H9 (cell line): ENCODE data around the gene KDM2A. TPM values are rescaled to one million over a fixed set of nuclear protein-coding genes. Genes with fewer than 3 reads are reported as not detected.

ENCODE experiments used
- DNase-seq: peaks from one replicate; pipeline ENCODE4 v3.0.0-alpha.2; 2017
- H2AFZ ChIP-seq: one replicate; pipeline ENCODE4 v1.6.1; 2013; ENCODE audit warnings: mild to moderate bottlenecking, low read length, control low read depth, moderate library complexity
- H2AK5ac ChIP-seq: 2 replicates; pipeline ENCODE4 v1.6.1; 2013; ENCODE audit warnings: low read length, control low read depth, mixed read lengths; ENCODE audit not compliant: insufficient read length
- H2BK120ac ChIP-seq: one replicate; pipeline ENCODE4 v1.6.1; 2013; ENCODE audit warnings: low read depth, mild to moderate bottlenecking, low read length, control low read depth, inconsistent platforms; ENCODE audit not compliant: poor library complexity, severe bottlenecking
- H2BK12ac ChIP-seq: 2 replicates; pipeline ENCODE4 v1.6.1; 2013; ENCODE audit warnings: low read length, control low read depth, mixed read lengths, low read depth; ENCODE audit not compliant: insufficient read length
- H2BK15ac ChIP-seq: 2 replicates; pipeline ENCODE4 v1.6.1; 2013; ENCODE audit warnings: low read depth, low read length, control low read depth
- H2BK20ac ChIP-seq: one replicate; pipeline ENCODE4 v1.6.1; 2013; ENCODE audit warnings: low read depth, mild to moderate bottlenecking, low read length, control low read depth, inconsistent platforms; ENCODE audit not compliant: poor library complexity, severe bottlenecking
- H2BK5ac ChIP-seq: 2 replicates; pipeline ENCODE4 v1.6.1; 2013; ENCODE audit warnings: low read length, control low read depth, mixed read lengths; ENCODE audit not compliant: insufficient read length
- H3K14ac ChIP-seq: 2 replicates; pipeline ENCODE4 v1.6.1; 2013; ENCODE audit warnings: low read length, control low read depth; ENCODE audit not compliant: insufficient read depth
- H3K18ac ChIP-seq: 2 replicates; pipeline ENCODE4 v1.6.1; 2013; ENCODE audit warnings: low read depth, mild to moderate bottlenecking, mixed read lengths, low read length, control low read depth; ENCODE audit not compliant: insufficient read length
- H3K23ac ChIP-seq: 2 replicates; pipeline ENCODE4 v1.6.1; 2013; ENCODE audit warnings: low read length, control low read depth, mixed read lengths, low read depth; ENCODE audit not compliant: insufficient read length
- H3K23me2 ChIP-seq: 2 replicates; pipeline ENCODE4 v1.6.1; 2013; ENCODE audit warnings: low read depth, mild to moderate bottlenecking, mixed read lengths, low read length, control low read depth; ENCODE audit not compliant: insufficient read length, poor library complexity, severe bottlenecking
- H3K27ac ChIP-seq: 2 replicates; pipeline ENCODE4 v1.5.1; 2013; ENCODE audit warnings: low read length, control low read depth, mixed read lengths, low read depth; ENCODE audit not compliant: insufficient read length
- H3K27me3 ChIP-seq: 2 replicates; pipeline ENCODE4 v1.6.1; 2013; ENCODE audit warnings: low read length, control low read depth, inconsistent platforms; ENCODE audit not compliant: insufficient read depth
- H3K4ac ChIP-seq: 2 replicates; pipeline ENCODE4 v1.6.1; 2013; ENCODE audit warnings: low read depth, mild to moderate bottlenecking, control low read depth, inconsistent platforms, low read length, moderate library complexity
- H3K4me1 ChIP-seq: 2 replicates; pipeline ENCODE4 v1.6.1; 2013; ENCODE audit warnings: low read length, control low read depth, inconsistent platforms; ENCODE audit not compliant: insufficient read depth
- H3K4me2 ChIP-seq: 2 replicates; pipeline ENCODE4 v1.6.1; 2013; ENCODE audit warnings: low read length, control low read depth, mixed read lengths; ENCODE audit not compliant: insufficient read length, insufficient read depth
- H3K56ac ChIP-seq: 2 replicates; pipeline ENCODE4 v1.6.1; 2013; ENCODE audit warnings: low read depth, mild to moderate bottlenecking, mixed read lengths, low read length, control low read depth; ENCODE audit not compliant: insufficient read length
- H3K79me1 ChIP-seq: 2 replicates; pipeline ENCODE4 v1.6.1; 2013; ENCODE audit warnings: low read depth, mild to moderate bottlenecking, moderate library complexity, low read length, control low read depth, inconsistent platforms; ENCODE audit not compliant: insufficient read depth, poor library complexity, severe bottlenecking
- H3K79me2 ChIP-seq: 2 replicates; pipeline ENCODE4 v1.6.1; 2013; ENCODE audit warnings: low read length, control low read depth, inconsistent platforms; ENCODE audit not compliant: insufficient read depth
- H3K9ac ChIP-seq: 2 replicates; pipeline ENCODE4 v1.6.1; 2013; ENCODE audit warnings: low read length, control low read depth, mixed read lengths; ENCODE audit not compliant: insufficient read length; ENCODE audit errors: extremely low read depth
- H3K9me3 ChIP-seq: one replicate; pipeline ENCODE4 v1.6.1; 2013; ENCODE audit warnings: low read depth, low read length, inconsistent platforms; ENCODE audit not compliant: control insufficient read depth
- H3T11ph ChIP-seq: one replicate; pipeline ENCODE4 v1.6.1; 2013; ENCODE audit warnings: mild to moderate bottlenecking, low read length, control low read depth, inconsistent platforms
- H4K20me1 ChIP-seq: one replicate; pipeline ENCODE4 v1.6.1; 2013; ENCODE audit not compliant: control insufficient read depth, insufficient read length, insufficient read depth
- H4K5ac ChIP-seq: 2 replicates; pipeline ENCODE4 v1.6.1; 2013; ENCODE audit warnings: low read depth, mild to moderate bottlenecking, mixed read lengths, low read length, control low read depth; ENCODE audit not compliant: insufficient read length
- H4K8ac ChIP-seq: replicated peaks from 2 replicates; pipeline ENCODE4 v1.6.1; 2013; ENCODE audit warnings: low read length, control low read depth, mixed read lengths, low read depth; ENCODE audit not compliant: insufficient read length
- H4K91ac ChIP-seq: 2 replicates; pipeline ENCODE4 v1.6.1; 2013; ENCODE audit warnings: low read depth, mild to moderate bottlenecking, moderate library complexity, mixed read lengths, low read length, control low read depth; ENCODE audit not compliant: insufficient read length
- H3K27ac Mint-ChIP-seq, 3 experiments: 2 replicates in 2 of 3; 3 replicates in 1 of 3; pipeline ENCODE4 v1.8.0; 2020 to 2021; ENCODE audit warnings: mixed read lengths in 3 of 3, mild to moderate bottlenecking in 1 of 3, moderate library complexity in 1 of 3
- H3K27me3 Mint-ChIP-seq: 2 replicates; pipeline ENCODE4 v1.8.0; 2021; ENCODE audit warnings: low read depth, mild to moderate bottlenecking, moderate library complexity, mixed read lengths
- H3K36me3 Mint-ChIP-seq, 3 experiments: 2 replicates in 2 of 3; 3 replicates in 1 of 3; pipeline ENCODE4 v1.8.0; 2020 to 2021; ENCODE audit warnings: low read depth in 3 of 3, mixed read lengths in 3 of 3; ENCODE audit not compliant: insufficient read depth in 1 of 3
- H3K4me1 Mint-ChIP-seq, 2 experiments: 2 replicates each; pipeline ENCODE4 v1.8.0; 2020; ENCODE audit warnings: mixed read lengths in 2 of 2
- H3K4me3 Mint-ChIP-seq, 2 experiments: 2 replicates in 1 of 2; 3 replicates in 1 of 2; pipeline ENCODE4 v1.8.0; 2020 to 2021; ENCODE audit warnings: mild to moderate bottlenecking in 2 of 2, mixed read lengths in 2 of 2, moderate library complexity in 1 of 2
- H3K9me3 Mint-ChIP-seq, 2 experiments: 2 replicates in 1 of 2; 3 replicates in 1 of 2; pipeline ENCODE4 v1.8.0; 2020; ENCODE audit warnings: mild to moderate bottlenecking in 2 of 2, mixed read lengths in 2 of 2, moderate library complexity in 1 of 2
- CTCF ChIP-seq: fragments of 200-600 bp; sonication (generic); conservative IDR thresholded peaks from 3 replicates; pipeline ENCODE4 v1.8.0; 2021; ENCODE audit warnings: antibody characterized with exemption, mild to moderate bottlenecking
- WGBS: extraction: QIAGEN DNeasy Blood & Tissue Kit; methylation state at CpG from one replicate; pipeline ENCODE4 v1.1.7; 2013; ENCODE audit warnings: missing lambda C conversion rate, low lambda C conversion rate, mixed read lengths; ENCODE audit not compliant: insufficient read length; ENCODE audit errors: extremely low coverage; 5-methylcytosine and 5-hydroxymethylcytosine counted together
- total RNA-seq: library from RNA; stranded (reverse); gene quantifications from 2 replicates; pipeline ENCODE4 v1.2.1, GENCODE V29; 2021

Gene KDM2A
- total RNA-seq, 1 experiment from 2014 or later = 85.9 TPM

GRCh38 chr11:67071420-67072284 is 47.4 kb upstream of the KDM2A start:
- Histone ChIP-seq H3K9ac (no peak overlapping the region), H3K4ac (no peak overlapping the region), H3K4me1 (no peaks in the 10 kb centered on the region), H2BK5ac (no peak overlapping the region), H2BK20ac (no peak overlapping the region), H3K27ac (no peak overlapping the region), H3K79me2 (no peaks in the 10 kb centered on the region), H4K5ac (no peak overlapping the region), H3K4me2 (no peak overlapping the region), H3K18ac (no peak overlapping the region), H3K9me3 (no peaks in the 10 kb centered on the region), H2BK12ac (no peak overlapping the region), H3T11ph (no peak overlapping the region), H3K23ac (no peak overlapping the region), H3K56ac (no peak overlapping the region), H2BK120ac (no peak overlapping the region), H3K27me3 (no peaks in the 10 kb centered on the region), H4K8ac (no peak overlapping the region), H3K14ac (no peak overlapping the region), H2AK5ac (no peak overlapping the region), H3K79me1 (no peaks in the 10 kb centered on the region), H4K20me1 (no peaks in the 10 kb centered on the region), H4K91ac (no peak overlapping the region), H2AFZ (no peak overlapping the region), H2BK15ac (no peak overlapping the region), H3K23me2 (peaks cover 3% of the 10 kb centered on the region)
- no peaks in the 10 kb centered on the region; a peak in 2 of 7 replicates for H3K36me3 Mint-ChIP-seq
- TF ChIP-seq CTCF = peak; percentile 95
- no CpG with 5 or more reads among the region's 53 CpGs for WGBS
- no peaks in the 10 kb centered on the region; the same call in 1 of the 2 replicates for H3K27me3 Mint-ChIP-seq
- DNase-seq = peak; percentile 94
- no peaks in the 10 kb centered on the region for H3K9me3 Mint-ChIP-seq
- peaks cover 0 to 3% of the 10 kb centered on the region in 2 experiments; a peak in 1 of 4 replicates for H3K4me1 Mint-ChIP-seq
- no peak overlapping the region for H3K27ac Mint-ChIP-seq
- H3K4me3 Mint-ChIP-seq = peak overlapping the region in 1 of 2 experiments; percentile 10; a peak in 2 of 5 replicates
